HG03196 (cell line): Measurements from ENCODE around the gene YAE1.
A peak's percentile ranks its signal among the peaks of the same experiment; 100 is the strongest.
"Not testable (repeated sequence)": the region's sequence is repeated elsewhere in the genome, so short reads cannot be mapped to it uniquely, and the experiment has no call there.

Experiments used
- ATAC-seq: cut with Tn5 transposase; IDR thresholded peaks from one replicate; pipeline ENCODE4 v1.9.1; 2021; ENCODE audit not compliant: unreplicated experiment

YAE1 gene, protein sequence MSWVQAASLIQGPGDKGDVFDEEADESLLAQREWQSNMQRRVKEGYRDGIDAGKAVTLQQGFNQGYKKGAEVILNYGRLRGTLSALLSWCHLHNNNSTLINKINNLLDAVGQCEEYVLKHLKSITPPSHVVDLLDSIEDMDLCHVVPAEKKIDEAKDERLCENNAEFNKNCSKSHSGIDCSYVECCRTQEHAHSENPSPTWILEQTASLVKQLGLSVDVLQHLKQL

DNA sequence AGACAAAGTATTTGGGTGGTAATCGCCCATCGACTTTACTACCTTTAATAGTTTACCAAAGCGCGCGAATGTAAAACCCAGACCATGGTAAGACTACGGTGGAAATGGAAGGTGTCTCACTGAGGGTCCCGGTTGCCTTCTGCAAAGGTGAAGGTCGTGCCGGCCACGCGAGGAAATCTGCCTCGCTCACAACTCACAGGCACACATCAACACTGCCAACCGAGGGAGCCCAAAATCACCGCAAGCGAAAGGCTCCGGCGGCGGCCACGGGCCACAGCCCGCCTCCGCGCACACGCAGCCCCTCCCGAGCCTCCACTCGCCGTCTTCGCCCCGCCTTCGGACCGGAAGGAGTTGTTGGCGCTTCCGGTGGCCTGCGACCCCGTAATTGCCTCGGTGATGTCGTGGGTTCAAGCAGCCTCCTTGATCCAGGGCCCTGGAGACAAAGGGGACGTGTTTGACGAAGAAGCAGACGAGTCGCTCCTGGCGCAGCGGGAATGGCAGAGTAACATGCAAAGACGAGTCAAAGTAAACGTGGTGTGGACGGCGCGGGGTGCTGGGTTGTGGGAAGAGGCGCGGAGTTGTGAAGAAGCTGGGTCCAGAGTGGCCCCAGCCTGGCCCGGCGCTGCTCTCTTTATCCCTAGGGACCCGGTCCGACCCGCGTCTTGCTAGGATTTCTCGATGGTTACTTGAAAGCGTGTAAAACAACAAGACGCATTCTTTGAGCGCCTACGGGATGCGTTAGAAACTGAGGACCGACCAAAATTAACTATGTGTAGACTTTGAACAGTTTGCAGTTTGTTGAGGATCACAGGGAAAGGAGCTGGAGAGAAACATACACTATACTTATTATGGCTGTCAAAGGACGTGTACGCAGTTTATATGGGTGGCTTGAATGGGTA lies at the start of gene YAE1:
YAE1 (plus strand) TSS at position 382 of the 899 bp plus-strand sequence; CDS start at position 397, 15 bp downstream.
- peak; percentile 98 for ATAC-seq

DNA sequence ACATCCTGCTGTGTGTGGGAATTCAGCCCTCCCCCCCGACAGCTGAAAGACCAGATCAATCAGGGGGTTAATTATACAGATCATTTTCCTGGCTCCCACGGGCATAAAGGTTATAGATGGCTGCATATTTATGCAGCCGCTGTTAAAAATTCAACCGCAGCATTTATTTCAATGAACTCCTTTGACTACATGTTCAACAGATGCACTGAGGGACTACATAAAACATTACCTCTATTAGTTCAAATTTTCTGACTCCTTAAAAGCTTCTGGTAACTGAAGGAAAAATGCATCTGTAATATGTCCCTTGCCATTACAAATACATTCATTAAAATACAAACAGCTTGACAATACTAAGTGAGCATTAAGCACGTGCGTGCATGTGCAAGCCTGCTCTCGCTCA lies 49.7 kb upstream of the YAE1 start:
- no peak for ATAC-seq

DNA sequence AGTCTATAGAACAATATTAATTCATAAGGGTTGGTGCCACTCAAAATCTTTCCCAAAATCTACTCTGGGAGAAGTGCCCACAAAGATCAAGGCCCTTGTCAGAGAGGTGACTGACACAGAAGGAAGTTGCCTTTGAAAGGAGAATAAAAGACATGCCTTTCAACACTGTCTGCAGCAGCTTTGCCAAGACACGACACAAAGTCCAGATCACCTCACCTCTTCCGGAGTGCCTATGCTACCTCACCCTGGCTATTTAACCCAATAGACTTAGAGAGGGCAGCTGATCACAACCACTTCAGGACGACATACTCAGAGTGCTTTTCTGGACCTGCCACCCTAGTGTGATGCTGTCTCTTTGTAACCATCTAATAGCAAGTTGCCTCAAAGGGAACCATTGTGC lies 49.0 kb upstream of the YAE1 start:
- ATAC-seq, result no peak

DNA sequence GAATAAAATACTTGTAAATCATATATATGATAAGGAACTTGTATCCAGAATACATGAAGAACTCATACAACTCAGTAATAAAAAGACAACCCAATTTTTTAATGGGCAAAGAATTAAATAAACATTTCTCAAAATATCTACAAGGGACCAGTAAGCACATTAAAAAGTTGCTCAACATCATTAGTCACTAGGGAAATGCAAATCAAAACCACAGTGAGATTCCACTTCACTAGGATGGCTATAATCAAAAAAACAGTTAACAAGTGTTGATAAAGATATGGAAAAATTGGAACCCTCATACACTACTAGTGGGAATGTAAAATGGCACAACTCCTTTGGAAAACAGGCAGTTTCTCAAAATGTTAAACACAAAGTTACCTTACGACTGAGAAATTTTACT lies 40.3 kb upstream of the YAE1 start:
- ATAC-seq, result no peak

DNA sequence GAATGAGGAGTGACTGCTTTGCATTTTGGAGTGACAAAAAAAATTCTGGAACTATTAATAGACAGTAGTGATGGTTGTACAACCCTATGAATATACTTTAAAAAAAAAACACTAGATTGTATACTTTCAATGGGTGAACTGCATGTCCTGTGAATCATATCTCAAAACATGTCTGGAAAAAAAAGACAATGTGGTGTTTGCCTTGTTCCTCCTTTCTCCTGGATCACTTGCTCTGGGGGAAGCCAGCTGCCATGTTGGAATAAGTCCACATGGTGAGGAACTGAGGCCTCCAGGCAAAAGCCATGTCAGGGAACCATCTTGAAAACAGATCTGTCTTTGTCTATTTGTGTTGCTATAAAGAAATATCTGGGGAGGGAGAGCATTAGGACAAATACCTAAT lies 39.5 kb upstream of the YAE1 start:
- ATAC-seq, result no peak

DNA sequence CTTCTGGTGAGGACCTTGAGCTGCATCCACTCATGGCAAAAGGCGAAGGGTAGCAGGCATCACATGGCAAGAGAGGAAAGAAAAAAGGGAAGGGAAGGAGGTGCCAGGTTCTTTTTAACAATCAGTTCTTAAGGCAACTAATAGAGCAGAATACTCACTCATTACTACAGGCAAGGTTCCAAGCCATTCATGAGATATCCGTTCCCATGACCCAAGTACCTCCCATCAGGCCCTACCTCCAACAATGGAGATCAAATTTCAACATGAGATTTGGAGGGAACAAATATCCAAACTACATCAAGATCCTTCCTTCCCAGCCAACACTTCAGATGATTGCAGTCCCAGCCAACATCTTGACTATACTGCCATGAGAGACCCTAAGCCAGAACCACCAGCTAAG lies 38.9 kb upstream of the YAE1 start:
- ATAC-seq, result no peak

DNA sequence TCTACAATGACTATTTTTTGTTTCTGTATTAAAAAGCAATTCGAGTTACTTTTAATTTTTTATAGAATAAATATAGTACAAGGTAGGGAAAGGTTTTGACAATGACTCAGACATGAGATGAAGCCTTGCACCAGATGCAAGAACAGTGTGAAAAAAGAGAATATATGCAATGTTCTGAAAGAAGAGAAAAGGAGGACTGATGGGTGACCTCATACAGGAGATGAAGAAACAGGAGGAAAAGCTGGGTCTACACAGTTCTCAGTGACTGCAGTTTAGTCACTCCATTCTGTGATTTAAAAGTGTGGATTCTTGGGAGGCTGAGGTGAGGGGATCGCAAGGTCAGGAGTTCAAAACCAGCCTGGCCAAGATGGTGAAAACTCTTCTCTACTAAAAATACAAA lies 38.3 kb upstream of the YAE1 start:
- ATAC-seq, result no peak

DNA sequence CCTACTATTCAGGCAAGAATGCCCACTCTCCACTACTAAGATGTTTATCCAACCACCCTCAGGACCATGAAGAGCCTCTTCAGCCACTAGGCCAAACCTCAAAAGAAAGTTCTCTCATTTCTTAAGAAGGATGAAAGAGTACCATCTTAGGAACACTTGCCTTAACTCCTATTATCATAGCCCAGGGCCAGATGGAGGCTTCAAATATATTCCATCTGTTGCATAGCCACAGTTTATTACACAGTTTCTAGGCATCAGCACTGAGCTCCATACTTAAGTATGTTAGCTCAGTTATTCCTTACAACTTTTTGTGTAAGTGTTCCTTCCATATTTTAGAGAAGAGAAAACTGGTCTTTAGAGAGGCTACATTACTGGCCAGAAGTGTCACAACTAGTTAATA lies 37.4 kb upstream of the YAE1 start:
- no peak for ATAC-seq

DNA sequence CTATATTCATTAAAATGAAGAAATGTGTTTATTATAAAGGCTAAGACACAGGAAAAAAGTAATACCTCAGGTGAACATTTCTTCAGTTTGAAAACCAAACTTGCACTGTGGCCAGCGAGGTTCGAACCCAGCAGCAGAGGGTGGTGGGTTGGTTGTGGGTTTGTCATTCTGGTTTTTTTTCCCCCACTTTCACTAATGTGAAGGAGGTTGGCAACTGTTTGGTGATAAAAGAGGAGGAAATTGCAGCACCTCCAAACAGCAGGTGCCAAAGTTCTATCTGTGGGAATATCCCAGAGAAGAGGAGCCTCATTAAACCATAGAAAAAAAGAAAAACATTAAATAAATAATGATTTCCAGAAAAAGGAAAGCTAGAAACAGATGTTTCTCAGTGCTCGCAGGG lies 36.6 kb upstream of the YAE1 start:
- no peak for ATAC-seq

DNA sequence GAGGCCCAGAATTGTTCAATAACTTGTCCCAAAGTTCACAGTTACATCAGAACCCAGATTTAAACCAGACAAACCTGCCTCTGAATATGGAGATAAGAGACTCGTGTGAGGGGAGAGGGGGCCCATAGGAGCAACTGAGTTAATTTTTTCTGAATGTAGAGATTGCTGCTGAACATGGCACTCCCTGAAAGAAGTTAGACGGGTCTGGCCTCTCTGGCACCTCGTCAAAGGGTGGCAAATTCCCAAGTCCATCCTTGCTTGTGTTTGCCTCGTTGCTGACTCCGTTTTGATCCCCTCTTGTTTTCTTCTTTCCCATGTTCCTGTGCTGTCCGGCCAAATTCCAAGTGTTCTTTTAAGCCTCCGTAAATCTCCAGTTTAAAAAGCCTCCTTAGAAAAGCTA lies 35.2 kb upstream of the YAE1 start:
- ATAC-seq, result no peak

DNA sequence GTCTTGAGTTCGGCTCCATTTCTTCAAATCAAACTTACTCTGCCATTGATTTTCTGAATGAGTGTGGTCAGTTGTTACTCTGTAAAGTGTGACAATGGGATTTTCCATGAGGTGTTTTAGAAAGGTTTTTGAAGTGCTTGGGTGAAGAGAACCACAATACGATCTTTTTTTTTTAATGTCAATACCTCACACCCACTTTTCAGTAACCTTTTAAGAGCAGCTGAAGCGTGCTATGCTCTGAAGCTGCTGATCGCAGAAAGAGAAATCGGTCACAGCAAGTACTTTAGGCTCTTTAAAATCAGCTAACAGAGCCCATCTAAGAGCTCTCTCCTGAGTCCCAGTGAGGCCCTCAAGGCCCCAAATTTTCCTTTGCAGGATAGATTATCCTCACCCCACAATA lies 34.4 kb upstream of the YAE1 start:
- no peak for ATAC-seq

DNA sequence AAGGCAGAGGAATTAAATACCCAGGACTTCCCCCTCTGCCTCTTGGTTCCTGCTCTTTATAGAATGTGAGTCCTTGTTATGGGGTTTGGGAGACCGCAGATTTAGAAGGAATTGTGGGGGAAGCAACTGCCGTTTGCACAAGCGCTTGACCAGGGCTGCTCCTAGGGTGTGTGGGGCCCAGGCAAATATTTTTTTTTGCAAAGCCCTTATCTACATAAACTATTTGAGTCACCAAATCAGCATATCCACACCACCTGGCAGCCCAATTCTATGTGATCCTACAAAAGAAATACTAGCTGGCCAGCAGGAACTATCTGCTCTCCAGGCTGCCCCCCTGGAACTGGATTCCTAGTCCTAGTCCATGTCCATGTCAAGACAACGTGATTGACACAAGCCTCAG lies 33.4 kb upstream of the YAE1 start:
- no peak for ATAC-seq

DNA sequence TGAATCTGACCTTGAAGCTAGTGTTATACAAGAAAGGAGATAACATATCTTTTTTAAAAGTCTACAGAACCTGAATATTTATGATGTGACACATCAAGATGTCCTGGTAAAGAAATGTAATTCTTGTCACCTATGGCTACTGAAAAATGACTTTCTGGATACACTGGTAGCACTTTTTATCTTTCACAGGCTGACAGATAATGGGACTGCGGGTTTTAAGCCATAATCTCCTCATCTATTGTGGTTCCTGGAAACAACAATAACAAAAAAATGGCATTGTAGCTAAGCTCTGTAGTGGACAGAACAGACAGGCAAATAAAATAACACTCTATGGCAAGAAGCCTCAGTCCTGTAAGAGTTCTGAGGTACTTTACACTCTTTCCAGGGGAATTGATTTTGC lies 31.6 kb upstream of the YAE1 start:
- ATAC-seq, result no peak

DNA sequence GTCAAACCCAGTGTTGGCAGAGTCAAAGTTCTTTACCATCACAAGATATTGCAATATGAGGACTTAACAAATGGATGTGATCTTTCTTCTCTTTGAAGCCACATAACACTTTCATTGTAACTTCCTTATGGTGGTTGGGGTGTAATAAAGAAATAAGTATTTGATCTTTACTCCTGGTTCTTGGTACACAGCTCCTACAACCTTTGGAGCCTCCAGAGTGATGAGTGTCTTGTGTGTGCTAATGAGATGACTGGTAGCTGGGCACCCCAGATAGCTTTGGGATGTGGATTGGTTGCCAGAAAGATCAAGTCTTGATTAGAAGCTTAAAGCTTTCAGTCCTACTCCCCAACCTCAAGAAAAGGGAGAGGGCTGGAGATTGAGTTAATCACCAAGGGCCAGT lies 31.1 kb upstream of the YAE1 start:
- no peak for ATAC-seq

DNA sequence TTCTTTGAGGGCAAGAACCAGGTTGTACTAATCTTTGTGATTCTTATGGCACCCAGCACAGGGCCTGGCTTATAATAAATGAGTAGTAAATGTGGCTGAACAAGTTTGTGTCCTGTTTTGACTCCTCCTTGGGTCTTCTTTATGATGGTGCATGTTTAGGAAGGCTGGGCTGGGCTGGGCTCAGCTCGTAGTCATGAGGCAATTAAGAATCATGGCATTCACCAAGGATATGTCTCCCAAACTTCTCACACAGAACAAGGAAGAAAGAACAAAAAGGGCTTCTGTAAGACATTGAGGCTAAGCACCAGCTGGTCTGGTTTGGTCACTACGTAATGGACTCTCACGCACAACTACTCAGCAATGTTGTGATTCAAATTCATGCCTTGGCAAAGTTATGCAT lies 30.5 kb upstream of the YAE1 start:
- no peak for ATAC-seq

DNA sequence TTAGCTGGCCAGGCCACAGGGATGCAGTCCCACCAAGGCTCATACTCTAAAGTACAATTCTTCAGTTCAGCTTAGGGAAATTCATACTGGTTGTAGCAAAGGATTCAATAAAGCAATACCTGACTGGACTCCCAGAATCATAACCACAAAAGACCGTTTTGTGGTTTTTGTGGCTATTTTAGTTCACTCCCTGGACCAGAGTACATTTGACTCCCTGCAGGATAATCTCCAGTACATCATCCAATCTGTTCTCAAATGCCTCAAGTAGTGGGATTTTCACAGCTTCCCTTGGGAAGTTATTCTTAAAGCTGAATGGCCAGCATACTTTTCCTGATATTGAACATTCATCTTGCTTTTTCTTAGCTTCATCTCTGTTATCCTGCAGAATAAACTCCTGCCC lies 29.3 kb upstream of the YAE1 start:
- ATAC-seq, result no peak

DNA sequence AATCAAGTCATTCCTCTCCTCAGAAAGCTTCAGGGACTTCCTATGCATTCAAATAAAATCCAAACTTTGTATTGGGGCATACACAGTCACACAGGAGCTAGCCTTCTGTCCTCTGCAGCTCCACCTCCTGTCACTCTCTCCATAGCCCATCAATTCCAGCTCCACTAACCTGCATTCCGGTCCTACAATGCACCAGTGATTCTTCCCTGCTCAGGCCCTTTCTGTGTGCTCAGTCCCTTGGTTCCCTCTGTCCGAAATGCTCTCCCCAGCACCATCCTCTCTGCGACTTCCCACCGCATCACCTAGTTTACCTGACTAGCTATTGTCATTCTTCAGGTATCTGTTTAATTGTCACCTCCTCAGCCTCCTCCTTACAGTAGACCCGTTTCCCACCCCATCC lies 26.4 kb upstream of the YAE1 start:
- ATAC-seq, result no peak

DNA sequence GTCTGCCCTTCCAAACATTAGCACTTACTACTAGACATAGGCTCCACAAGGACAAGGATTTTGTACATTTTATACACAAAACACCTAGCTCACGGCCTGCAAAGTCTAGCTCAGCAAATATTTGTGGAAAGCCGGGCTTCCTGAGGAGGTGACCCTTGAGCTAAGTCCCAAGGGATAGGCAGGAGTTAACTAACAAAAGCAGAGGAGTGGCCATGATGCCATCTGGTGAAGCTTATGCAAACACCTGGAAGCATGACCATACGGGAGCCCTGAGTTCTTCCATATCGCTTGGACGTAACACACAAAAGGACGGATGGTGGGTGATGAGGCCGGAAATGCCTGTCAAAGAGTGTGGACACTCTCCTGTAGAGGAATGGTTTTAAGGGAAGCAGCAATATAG lies 25.9 kb upstream of the YAE1 start:
- no peak for ATAC-seq

DNA sequence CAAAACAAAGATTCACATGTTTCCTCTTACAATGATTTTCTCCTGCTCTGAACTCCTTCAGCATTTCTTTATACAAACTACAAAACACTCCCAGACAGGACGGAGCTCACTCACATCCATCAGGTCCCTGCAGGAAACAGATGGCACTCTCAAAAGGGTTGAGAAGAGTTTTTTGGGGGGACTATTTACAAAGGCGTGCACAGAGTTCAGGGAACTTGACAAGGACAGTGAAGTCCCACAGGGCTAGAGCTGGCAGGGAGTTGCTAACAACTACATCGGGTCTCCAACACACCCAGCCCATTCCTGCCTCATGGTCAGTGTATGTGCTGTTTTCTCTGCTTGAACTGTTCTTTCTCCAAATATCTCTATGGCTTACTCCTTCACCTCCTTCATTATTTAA lies 24.7 kb upstream of the YAE1 start:
- ATAC-seq, result no peak

DNA sequence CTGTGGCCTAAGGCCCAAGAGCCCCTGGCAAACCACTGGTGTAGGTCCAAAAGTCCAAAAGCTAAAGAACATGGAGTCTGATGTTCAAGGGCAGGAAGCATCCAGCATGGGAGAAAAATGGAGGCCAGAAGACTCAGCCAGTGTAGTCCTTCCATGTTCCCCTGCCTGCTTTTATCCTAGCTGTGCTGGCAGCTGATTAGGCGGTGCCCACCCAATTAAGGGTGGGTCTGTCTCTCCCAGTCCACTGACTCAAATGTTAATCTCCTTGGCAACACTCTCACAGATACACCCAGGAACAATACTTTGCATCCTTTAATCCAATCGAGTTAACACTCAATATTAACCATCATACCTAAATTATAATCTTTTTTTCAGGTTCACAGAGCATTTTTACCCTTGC lies 21.4 kb upstream of the YAE1 start:
- ATAC-seq, result not testable (repeated sequence)

DNA sequence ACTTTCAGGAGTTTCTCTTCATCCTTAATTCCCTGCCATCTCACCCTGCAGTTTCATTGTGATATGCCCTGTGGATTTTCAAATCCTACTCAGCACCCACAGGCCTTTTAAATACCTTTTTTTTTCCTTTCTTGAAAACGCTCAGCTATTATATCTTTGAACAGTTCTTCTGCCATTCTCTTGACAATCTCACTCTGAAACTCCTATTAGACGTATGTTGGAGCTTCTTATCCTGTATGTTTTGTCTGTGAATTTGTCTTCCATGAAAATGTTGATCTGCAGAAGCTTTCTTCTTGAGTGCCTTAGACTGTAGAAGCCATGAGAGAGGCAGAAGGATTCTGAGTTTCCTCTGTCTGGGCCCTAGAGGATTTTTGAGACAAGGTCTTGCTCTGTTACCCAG lies 18.9 kb upstream of the YAE1 start:
- ATAC-seq, result no peak

DNA sequence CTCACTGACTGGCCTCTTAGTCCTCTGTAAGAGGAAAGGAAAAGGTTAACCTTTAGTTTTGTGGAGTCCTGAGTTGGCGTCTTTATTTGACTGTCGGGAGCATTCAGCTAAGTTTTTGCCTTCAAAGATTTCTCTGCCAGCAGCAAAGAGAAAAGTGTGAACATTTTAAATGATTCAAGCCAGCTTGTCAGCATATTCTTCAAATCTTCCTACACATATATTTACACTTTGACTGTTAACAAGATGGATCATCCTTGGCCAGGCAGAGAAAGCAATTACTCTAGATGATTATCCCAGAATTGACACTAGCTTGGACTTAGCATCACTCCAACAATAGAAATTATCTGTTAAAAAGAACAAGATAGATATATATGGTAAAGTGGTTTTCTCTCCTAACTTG lies 15.8 kb upstream of the YAE1 start:
- no peak for ATAC-seq

DNA sequence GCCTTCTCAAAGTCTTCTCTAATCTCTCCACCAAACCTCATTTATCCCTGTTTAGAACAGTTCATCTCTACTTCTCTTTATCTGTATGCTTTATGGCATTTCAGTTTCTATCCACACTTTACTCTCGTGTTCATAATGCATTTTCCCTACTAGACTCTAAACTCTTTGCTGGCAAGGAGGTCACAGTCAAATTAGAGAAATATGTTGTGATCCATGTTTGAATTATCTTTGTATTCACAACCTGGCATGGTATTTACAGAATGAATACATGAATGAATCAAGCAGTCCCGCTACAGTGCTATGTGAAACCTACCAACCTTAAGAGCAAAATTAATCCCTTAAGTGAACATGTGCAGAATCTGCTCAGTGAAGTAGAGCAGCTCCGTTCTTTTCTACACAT lies 12.8 kb upstream of the YAE1 start:
- ATAC-seq, result no peak
